CD4-positive, alpha-beta T cell treated with Interleukin-4 for 4 hours (primary cell): ENCODE data around the gene CLDN12.

Experiments
- DNase-seq: peaks from one replicate; pipeline ENCODE4 v3.0.0-alpha.2; 2020

CLDN12 gene

GRCh38 chr7:90403174-90404113 is at the start of gene CLDN12:
Gene CLDN12, plus strand, starts transcription at chr7:90403461. Its CDS starts 9,216 bp downstream, at chr7:90412677.
- DNase-seq: peak; percentile 73

GRCh38 chr7:90383422-90383821 is 19.8 kb upstream of the CLDN12 start:
- no peak for DNase-seq

- DNase-seq: no peak
Measured at GRCh38 chr7:90383861-90384260, 19.4 kb upstream of the CLDN12 start.

DNA sequence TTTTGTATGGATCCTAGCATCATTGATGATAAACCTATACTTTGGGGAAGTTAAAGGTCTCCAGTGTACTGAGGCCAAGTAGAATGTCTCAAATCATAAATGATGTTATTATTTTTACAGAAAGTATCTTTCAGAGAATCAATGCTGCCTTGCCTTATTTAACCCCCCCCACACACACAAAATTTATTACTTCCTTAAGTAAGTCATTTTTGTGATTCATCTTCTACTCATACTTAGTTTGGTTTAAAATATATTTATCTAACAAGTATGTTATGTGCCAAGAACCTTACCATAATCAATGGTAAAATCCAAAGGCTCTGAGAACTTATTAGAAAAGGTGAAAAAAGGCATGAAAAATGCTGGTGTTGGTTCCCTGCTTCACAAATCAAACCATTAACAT is 18.8 kb upstream of the CLDN12 start:
- no peak for DNase-seq

DNA sequence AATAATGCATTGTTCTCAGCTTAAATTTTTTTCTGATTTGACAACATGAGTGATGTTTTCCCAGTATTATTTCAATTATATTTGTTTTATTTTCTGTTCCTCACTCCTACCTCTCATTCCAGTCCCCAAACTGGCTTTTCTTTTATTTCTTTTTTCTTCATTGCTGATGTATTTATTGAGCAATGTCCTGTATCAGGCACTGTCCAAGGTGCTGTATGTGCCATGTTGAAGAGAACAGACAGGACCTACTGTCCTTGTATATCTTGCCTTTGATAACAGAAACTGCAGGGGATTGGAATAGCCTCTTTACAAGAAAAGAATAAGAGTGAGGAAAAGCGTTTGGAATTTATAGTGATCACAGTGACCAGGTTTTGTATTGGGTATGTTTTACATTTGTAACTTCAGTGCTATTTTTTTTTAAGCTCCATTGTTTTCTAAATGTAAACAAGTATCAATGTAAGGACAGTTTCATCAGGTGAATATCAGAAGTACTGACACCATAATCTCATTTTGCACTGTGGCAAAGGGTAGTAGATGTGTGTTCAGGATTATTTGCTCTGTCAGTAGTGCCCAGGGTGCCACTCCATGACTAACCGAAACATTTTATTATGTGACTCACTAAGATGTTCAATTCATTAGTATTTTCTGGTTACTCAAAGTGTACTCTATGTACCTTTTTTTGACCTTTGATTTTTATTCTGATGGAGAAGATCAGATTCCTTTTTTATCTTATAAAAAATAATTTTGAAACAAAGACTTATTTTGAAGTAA is 15.6 kb upstream of the CLDN12 start:
- DNase-seq: no peak

GRCh38 chr7:90390926-90391325 is 12.3 kb upstream of the CLDN12 start:
- DNase-seq: no peak

DNA sequence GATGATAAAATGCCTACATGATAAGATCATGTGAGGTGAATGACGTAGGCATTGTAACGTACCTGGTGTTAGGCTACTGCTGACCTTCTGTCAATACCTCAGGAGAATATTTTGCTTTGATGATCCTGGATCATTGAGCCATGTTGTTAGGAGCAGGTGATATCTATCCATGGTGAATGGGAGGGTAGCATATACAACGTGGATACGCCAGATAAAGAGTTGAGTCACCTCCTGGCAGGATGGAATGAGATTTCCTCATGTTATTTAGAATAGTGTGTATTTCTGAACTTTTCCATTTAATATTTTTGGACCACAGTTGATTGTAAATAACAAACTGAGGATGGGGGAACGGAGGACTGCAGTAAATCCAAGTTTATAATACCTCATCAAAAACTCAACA is 11.8 kb upstream of the CLDN12 start:
- DNase-seq: no peak

DNA sequence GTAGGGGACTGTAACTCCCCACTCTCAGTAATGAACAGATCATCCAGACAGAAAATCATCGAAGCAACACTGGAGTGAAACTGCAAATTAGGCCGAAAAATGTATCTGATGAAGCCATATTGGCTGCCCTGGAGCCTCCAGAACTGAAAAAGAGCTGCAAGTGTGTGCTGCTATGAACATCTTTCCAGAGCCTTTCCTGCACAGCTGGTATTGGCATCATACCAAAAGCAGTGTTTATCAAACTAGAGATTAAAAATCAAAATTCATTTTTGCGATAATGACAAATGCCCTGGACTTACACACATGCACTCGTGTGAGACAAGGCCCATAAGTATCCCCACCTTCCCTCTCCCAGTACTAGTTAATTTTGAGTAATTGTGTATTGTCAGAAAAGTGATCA is 6.8 kb upstream of the CLDN12 start:
- no peak for DNase-seq

- no peak for DNase-seq
Measured at GRCh38 chr7:90401989-90402388, 1.3 kb upstream of the CLDN12 start.

- DNase-seq: no peak
Measured at GRCh38 chr7:90402785-90403173, 482 bp upstream of the CLDN12 start.

- no peak for DNase-seq
Measured at GRCh38 chr7:90404777-90405176, 1.5 kb downstream of the CLDN12 start.

DNA sequence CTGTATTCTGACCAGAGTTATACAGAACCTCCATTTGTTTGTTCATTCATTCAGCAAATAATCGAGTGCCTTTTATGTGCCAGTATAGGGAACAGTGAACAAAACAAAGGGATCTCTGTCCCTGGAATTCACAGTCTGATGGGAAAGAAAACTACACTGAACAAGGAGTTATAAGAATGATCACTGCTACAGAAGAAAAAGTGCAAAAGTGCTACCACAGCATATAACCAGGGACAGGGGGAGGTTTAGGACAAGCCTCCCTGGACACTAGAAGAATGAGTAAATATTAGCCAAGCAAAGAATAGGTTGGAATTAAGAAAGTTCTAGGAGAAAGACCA is 4.2 kb downstream of the CLDN12 start:
- no peak for DNase-seq

- no peak for DNase-seq
Measured at GRCh38 chr7:90408142-90408541, 4.9 kb downstream of the CLDN12 start.

DNA sequence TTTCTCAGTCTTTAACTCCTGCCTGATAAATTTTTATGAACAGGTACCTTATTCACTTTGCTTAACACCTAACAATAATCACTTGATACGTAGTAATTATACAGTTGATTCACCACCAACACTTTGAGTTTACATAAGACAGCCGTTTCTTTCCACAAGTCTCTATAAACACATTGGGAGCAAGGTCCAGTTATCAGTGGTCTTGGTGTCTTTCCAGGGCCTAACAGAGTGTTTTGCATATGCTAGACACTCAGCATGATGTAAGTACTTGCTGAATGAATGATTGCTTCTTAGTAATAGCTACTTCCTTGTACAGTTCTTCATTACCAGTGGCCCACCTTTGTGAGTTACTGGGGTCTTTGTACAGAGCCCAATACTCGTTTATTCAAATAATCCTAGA is 6.4 kb downstream of the CLDN12 start:
- no peak for DNase-seq

DNA sequence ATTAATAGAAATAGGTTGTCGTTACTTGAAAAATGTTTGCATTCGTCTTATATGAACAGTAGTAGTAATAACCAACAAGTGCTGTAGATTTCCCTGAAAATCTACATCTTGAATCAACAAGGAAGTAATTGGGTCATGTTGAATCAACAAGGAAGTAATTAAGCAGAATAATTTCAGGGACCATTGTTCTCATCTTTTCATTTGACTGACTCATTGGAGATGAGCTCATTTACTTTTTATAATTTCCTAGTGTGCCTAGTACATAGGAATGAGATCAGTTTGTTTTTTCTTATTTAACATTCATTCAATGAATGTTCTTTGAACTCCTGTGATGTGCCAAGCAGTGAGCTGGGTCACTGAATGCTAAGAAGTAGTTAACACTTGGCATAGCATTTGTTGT is 8.2 kb downstream of the CLDN12 start:
- DNase-seq: no peak

GRCh38 chr7:90412458-90413184 is 9.4 kb downstream of the CLDN12 start:
- DNase-seq: no peak

DNA sequence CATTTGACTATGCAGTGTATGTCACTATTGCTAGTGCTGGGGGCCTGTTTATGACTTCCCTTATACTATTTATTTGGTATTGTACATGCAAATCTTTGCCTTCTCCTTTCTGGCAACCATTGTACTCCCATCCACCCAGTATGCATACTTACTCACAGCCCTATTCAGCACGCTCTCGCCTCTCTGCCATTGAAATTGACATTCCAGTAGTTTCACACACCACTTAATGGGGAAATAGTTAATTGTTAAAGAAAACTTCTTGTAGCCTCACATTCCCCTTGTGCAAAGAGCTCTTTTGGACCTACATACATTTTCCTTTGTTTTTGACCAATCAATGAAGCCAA is 9.9 kb downstream of the CLDN12 start:
- DNase-seq: no peak

GRCh38 chr7:90421651-90422050 is 18.4 kb downstream of the CLDN12 start:
- DNase-seq: no peak

DNA sequence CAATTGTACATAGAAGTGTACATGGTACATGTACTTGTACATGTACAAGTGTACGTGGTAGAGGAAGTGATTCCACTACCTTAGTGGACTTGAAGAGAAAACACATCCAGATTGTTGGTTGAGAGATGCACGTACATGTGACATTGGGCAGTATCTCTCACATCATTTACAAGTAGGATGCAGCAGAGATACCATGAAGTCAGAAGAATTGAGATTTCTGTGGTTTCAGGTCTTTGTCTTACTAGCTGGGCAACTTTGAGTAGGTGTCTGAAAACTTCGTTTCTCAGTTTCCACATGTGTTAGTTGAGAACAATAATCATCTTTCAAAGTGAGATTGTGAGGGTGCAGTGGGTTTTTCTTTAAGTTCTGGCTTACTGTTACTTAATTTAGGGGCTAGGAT is 21.5 kb downstream of the CLDN12 start:
- DNase-seq: no peak

DNA sequence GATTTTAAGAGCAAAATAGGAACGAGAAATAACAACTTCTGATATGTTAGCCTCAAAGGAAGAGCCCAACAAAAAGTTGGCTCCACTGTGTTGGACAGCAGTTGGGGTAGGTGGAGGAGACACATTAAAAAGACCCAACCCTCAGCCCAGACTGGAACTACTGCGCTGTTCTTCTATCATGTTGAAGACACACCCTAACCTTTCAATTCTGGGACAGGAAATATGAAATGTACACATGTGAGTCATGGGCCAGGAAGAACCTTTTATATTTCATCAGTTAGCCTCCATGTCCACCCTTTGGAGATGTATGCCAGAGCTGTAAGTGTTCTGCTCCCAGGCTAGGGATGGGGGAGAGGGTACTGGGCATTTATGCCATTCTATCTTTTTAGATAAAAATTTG is 22.1 kb downstream of the CLDN12 start:
- DNase-seq: no peak

DNA sequence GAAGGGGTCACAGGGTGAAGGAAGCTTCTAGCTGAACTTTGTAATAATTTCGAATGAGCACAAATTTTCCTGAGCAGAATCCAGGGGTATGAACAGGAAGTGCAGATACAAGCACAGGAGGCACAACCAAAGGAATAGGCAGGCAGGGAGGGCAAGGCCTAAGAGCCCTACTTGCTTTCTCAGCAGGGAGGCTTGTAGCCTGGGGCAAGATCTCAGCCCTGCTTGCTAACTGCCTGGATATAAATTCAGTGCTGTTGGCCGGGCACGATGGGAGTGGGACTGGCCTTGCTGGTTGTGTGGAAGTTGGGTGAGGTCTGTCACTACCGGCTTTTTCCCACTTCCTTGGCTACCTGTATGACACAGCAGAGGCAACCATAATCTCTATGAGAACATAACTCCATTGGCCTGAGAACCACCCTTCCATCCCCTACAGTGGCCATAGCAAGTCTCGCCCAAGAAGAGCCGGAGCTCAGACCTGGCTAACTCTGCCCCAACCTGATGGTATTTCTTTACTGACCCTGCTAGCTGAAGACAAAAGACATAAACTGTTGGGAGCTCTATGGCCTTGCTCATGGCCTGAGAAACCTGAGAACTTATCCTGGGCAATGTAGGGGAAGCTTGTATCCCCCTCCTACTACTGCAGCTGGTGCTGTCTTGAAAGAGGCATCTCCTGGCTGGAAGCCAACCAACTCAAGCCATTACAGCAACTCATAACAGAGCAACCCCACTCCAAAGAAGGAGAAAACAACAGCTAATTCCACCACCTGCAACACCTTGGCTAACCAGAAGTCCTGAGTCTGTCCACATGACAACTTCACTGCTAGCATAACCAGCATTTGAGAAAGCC is 27.6 kb downstream of the CLDN12 start:
- no peak for DNase-seq

DNA sequence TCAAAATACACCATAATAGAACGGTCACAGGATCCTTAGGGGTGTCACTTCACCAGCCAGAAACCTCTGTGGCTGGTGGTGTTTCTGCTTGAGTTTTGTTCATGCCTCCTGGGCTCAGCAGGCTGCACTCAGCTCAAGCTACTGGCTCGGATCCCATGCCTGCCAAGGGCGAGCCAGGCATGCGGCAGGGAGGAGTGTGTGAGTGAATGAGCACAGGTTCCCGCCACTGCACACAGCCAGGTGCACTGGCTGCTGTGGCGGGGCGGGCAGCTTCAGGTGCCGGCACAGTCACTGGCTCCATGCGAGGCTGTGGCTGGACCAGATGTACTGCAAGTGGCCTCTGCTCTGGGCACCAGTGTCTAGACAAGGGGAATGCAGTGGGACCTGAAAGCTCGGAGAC is 29.5 kb downstream of the CLDN12 start:
- DNase-seq: no peak

DNA sequence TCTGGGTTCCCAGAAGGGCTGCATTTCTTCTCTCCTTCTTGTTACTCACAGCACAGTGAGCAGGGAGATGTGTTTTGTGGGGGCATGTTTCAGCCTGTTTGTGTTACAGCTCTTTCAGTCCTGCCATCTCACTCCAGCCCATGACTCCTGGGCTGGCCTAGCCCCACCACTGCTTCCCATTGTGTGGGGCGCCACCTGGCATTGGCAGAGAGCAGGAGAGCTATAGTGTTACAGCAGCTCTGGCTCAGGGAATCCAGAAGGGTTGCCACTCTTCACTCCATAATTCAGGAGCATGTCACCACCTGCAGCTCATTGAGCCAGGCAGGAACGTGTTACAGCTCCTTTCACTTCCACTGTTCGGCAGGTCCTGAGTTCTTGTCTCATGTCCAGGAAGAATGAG is 30.0 kb downstream of the CLDN12 start:
- DNase-seq: no peak
